NCI-H2196 treated with DMSO at 0.1 percent for 48 hours (cell line): Measurements from ENCODE around the gene DAGLA.

Source experiments
- DNase-seq: peaks from one replicate; lab custom pipeline; 2025; ENCODE audit not compliant: unreplicated experiment; lab: John Stamatoyannopoulos, UW

The DAGLA gene

DNA sequence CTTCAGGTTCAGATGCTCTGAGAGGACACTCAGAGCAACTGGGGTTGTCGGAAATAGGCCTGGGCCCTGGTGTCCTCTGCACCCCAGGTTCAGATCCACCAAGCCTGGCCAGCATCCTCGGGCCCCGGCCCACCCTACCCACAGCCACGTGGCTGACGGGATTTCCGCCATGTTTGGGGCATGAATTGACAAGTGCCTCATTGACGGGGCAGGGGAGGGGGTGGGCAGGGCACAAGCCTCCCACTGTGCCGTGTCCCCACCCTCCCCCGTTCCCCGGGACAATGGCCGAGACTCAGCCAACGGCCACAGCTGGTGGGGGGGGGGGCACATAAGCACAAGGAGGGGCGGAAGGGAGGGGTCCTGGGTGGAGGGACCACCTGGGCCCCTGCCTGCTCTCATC is 80.8 kb downstream of the DAGLA start:
- DNase-seq, result no peak

DNA sequence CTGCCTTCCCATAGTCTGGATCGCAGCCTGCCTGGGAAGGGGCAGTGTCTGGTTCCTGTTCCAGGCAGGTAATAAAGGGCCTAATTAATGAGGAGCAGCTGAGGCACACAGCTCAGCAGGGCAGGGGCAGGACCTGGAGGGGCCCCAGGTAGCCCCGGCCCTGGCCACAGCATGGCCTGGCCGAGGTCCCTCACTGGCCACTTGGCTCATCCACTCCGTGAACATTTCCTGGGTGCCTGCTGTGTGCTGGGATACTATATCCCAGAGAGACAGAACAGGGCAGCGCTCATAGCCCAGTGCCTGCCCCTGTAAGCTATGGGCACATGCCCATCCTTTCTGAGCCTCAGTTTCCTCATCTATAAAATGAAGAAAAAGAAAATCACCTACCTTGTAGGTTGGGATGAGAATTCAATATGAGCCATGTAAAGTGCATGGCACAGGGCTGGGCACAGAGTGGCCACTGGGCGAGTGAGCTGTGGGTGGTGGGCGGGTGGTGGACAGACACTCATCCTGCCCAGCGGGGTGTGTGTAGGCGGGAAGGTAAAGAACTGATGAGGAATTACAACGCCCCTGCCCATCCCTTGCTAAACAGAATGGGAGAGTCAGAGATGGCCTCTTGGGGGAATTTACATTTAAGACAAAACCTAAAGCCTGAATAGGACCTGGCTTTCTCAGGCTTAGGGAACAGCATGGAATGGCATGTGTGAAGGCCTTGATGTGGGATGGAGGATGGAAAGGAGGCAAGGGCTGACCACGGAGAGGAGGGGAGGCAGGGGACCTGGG is 81.4 kb downstream of the DAGLA start:
- no peak for DNase-seq

DNA sequence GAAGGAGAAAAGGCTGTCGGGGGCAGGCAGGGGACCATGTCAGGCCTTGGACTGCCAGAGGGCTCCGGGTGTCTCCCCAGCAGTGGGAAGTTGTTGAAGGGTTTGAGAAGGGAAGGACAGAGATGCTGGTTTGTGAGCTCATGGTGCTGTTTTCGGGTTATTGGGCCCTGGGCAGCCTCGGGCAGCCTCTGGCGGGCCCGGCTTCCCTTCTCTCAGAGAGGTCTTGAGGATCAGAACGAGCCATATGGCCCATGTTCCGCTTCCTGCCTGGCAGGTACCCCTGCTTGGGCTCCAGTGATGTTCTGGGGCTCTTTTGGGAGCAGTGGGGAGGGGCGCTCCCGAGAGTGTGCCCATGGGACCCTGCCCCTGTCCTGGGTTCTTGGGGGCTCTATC is 82.0 kb downstream of the DAGLA start:
- DNase-seq, result no peak

DNA sequence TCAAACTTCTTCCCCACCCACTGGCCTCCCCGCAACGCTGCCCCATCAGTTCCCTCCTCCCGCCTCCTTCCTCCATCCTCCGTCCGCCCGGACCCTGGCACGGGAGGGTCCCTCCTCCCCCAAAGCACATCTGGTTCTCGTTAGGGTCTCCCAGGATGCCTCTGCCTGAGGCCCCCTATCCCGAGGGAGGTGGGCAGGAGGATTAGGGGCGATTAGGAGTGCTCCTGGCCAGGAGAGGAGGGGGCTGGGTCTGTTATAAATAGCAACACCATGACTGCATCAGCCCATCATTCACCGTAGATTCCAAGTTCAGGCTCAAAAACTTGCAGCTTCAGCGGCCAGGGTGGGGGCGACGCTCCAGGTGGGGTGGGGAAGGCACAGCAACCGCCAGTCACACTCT is 82.6 kb downstream of the DAGLA start:
- no peak for DNase-seq

DNA sequence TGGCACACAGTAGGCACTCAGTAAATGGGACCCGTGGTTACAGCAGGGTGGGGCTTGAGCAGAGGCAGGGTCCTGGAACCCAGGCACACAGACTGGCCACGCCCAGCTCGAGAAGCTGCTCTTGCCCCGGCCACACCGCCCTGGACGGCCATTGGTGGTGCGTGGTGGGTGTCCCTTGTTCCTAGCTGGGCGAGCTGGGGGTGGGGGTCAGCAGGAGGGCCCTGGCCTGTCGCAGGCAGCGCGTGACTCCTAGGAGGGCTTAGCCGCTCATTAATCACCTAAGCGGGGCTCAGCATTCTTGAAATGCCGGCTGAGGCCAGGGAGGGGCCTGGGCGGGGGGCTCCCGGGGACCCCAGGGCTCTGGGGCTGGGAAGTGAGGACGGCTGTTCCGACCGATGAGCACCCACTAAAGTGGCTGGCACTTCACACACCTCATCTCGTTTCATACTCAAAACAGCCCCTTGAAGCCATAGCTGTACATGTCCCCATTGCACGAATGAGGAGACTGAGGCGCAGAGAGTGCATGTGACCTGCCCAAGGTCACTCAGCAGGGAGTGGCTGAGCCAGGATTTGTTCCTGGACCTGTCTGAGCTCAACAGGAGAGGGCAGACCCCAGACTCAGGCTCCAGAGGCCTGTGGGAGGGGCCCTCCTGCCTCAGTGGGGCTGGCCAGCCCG is 83.9 kb downstream of the DAGLA start:
- no peak for DNase-seq

DNA sequence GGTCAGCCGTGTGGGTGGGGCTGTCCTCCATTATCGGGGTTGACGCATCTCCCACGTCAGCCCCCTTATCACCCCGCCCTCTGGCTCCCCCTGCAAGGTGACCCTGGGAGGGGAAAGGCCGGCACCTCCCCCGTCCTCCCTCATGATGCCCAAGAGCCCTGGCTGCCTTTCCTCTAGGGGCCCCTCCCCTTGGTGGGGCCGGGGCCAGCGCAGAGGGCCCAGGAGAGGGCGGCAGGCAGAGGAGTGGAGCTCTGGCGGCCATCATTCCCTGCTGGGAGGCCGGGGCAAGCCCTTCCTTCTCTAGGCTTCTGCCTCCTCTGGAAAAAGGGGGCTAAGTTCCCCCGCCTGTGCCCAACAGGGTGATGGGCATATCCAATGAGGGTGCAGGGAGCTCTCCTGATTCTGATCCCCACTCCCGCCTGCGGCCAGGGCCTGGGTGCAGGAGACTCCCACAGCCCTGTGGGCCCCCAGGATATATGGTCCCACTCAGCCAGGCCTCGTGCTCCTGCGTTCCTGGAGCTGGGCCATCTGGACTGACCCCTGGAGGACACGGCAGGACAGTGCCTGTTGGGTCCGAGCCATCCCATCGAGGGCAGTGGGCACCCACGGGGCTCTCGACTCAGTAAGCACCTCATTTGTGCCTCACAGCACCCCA is 84.5 kb downstream of the DAGLA start:
- DNase-seq, result no peak

DNA sequence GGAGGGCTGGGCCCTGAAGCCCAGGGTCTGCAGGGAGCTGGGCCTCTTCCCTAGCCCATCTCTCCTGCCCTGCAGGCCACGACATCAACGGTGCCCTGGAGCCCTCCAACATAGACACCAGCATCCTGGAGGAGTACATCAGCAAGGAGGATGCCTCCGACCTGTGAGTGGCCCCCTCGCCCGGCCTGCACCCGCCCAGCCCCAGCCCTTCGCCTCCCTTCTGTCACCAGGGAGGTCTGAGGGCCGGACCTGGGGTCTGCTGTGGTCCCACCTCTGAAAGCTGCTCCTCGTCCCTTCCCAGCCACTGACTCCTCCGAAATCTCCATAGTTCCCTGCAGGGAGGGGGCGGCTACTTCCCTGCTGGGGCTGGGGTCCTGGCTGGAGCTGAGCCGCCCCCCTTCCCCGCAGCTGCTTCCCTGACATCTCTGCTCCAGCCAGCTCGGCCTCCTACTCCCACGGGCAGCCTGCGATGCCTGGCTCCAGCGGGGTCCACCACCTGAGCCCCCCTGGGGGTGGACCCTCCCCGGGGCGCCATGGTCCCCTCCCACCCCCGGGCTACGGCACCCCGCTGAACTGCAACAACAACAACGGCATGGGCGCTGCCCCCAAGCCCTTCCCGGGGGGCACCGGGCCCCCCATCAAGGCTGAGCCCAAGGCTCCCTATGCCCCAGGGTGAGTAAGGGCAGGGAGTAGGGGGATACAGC is 85.5 kb downstream of the DAGLA start:
- no peak for DNase-seq

DNA sequence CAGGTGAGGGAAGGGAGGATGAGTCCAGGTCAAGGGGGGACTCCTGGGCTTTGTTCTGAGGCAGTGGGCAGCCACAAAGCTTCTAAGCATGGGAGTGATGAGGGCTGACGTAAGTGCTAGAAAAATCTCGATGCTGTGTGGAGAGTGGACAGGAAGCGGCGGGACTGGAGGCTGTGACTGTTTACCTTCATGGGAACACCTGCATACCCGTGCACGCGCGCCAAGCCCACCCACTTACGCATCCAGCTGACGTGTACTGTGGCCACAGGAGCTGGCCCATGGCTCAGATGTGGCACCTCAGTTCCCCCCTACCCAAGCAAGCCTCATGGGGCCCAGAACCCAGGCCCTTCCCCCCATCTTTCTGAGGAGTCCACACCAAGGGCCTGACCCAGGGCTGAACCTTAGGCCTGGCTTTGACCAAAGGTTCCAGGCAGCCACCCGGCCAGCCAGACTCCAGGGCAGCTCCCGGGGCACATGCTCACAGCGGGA is 86.2 kb downstream of the DAGLA start:
- DNase-seq, result no peak

DNA sequence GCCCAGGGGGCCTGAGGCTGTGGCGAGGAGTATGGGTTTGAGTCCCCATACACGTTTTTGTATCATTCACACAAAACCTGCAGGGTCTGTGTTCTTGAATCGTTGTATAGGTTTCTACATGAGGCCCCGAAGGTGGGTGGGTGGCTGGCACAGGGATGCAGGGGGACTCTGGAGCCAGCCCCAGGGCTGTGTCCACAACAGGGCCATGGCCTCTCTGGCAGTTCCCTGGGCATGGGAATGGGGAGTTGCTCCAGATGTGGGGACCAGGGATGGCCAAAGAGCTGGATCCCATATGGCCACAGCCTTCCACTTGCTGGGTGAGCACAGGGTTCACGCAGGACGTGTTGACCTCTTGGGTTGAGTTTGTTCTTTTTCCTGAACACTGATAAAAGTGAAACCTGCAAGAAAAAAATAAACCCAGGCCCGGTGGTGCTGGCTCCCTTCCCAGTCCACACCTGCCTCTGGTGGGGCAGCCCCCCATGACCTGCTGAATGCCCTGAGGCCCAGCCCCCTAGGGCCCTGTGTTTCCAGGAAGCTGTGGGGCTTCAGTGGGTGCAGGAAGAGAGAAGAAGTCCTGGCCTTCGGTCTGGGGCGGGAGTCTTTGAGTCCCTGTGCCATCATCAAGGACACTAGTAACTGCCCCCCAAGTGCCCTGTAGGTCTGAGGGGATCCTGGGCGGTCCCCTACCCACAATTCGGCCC is 88.3 kb downstream of the DAGLA start:
- no peak for DNase-seq

DNA sequence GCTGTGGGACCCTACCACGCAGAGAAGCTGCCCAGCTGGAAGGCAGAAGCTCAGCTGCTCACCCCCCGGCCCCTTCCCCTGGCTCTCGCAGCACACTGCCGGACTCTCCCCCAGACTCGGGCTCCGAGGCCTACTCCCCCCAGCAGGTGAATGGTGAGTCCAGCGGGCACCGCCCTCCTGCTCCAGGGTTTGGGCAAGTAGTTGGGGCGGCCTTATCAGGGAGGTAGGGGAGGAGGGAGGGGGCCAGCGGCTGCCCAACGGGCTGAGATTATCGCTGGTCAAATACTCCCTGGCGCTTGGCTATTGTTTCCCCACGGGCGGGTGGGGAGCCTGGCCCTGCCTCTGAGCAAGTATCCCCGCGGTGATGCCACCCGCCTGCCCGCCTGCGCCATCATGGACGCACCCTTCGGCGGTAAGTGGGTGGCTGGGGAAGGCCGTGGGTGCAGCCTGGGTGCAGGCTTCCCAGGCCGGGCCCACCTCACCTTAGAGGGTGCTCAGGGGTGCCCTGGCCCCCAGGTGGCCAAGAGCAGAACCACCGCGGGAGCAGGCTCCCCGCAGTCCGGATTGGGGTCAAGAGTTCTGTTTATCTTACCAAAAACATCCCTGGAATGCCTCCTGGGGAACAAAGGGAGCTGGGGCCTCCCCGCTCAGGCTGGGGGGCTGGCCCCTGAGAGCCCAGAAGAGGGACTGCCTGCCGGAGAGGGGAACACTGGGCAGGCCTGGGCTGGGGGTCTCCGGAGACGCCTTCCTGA is 89.2 kb downstream of the DAGLA start:
- no peak for DNase-seq

DNA sequence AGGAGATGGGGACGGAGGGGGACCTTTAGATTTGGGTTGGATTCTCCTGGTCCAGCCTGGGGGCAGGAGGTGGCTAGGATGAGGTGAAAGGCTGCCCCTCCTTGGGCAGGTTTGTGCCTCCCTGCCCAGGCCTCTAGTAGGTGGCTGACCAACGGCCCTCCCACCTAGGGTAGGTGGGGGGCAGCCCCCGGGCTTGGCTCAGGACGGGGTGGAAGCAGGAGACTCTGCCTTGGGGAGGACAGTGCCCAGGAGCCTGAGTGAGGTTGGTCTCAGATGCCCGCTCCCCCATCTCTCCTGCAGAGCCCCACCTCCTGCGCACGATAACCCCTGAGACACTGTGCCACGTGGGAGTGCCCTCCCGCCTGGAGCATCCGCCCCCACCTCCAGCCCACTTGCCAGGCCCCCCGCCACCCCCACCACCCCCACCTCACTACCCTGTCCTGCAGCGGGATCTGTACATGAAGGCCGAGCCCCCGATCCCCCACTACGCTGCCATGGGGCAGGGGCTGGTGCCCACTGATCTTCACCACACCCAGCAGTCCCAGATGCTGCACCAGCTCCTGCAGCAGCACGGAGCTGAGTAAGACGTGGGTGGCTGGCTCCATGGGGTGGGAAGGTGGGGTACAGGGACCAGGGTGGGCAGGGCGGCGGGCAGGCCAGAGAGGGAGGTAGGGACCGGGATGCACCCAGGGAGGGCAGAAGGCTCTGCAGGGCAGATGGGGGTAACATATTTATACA is 89.9 kb downstream of the DAGLA start:
- DNase-seq, result no peak

DNA sequence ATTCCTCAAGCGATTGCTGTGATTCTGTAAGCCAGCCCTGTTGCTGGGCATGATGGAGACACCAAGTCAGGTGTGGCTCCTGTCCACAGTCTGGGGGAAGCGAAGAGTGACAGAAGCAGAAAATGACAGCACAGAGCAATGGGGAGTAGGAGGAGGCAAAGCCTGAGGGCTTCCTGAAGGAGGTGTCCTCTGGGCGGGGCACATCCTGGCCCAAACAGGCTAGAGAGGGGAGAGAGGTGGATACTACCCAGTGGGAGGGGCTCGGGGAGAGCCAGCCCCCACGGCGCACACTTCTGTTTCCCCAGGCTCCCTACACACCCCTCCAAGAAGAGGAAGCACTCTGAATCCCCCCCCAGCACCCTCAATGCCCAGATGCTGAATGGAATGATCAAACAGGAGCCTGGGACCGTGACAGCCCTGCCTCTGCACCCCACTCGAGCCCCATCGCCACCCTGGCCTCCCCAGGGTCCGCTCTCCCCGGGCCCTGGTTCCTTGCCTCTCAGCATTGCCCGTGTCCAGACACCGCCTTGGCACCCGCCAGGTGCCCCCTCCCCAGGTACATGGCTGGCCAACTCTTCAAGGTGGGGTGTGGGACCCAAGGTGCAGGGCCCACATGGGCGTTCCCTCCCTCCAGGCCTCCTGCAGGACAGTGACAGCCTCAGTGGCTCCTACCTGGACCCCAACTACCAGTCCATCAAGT is 91.2 kb downstream of the DAGLA start:
- DNase-seq, result no peak

DNA sequence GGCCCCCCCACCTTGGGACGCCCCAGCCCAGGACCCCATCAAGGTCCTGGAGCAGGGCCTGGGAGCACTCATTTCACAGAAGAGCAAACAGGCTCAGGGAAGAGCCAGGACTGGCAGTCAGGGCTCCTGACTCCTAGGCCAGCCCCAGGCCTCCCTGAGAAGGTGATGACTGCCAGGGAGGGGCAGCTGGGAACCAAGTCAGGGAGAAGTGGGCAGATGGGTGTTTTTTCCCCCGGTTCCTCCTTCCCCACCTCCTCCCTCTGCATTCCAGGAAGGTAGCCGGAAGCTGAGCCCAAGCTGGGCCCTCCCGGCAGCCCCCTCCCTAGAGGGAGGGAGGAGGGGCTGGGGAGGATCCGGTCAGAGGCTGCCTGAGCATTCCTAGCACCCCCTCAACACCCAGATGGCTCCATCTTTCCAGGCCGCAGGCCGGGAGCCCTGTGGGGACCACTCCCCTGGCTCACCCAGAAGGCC is 91.8 kb downstream of the DAGLA start:
- no peak for DNase-seq

DNA sequence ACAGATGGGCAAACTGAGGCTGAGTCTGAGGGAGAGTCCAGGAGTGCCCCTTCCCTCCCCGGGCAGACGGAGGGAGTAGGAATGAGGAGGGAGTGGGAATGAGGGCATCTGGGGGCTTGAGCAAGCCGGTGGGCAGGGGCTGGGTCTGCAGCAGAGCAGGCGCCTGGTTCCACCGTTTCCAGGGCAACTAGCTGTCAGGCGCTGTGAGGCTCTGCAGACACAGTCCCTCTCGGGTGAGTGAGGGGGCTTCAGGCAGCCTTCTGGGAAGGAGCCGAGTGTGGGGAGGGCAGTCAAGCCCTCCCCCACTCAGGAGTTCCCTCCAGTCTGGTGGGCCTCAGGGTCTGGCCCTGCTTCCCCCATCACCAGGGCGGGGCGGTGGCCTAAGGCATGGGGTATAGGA is 93.2 kb downstream of the DAGLA start:
- DNase-seq, result no peak

DNA sequence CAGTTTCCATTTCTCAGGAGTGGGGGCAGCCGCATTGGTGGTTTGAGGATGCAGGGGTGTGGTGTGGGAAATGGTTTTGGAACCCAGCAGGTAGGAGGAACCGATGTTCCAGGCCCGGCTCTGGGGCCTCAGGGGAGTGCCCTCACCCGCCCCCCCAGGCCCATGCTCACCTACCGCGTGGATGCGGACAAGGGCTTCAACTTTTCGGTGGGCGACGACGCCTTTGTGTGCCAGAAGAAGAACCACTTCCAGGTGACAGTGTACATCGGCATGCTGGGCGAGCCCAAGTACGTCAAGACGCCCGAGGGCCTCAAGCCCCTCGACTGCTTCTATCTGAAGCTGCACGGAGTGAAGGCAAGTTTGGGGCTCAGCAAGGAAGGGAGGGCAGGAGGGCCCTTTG is 93.6 kb downstream of the DAGLA start:
- DNase-seq, result no peak

DNA sequence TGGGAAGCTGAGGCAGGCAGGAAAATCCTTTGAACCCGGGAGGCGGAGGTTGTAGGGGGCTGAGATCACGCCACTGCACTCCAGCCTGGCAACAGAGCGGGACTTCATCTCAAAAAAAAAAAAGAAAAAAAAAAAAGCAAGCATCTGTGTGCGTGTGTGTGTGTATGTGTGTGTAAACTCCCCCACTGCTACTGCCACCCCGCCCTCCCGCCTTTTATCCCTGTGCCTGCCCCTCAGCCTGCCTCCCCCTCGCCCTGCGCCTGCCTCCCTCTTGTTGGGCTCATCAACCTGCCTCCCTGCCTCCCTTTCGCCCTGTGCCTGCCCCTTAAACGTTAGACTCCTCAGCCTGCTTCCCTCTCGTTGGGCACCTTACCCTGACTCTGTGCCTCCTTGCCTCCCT is 94.2 kb downstream of the DAGLA start:
- DNase-seq, result no peak

DNA sequence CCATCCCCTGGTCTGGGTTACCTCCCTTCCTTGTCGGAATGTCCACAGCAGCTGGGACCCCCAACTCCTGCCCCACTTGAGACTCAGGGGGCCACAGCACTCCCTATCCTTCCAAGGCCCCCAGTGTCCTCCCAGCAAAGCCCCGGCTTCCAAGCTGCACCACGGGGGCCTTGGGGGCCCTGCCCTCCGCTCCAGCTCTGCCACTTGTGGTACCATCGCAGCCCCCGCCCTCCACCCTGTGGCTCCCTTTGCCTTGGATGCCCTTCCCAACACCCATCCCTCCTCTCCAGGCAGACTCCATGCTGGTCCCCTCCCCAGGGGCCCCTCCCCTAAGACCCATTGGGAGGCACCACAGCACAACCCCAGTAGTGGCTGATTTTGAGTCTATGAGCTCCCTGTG is 94.9 kb downstream of the DAGLA start:
- DNase-seq, result no peak

DNA sequence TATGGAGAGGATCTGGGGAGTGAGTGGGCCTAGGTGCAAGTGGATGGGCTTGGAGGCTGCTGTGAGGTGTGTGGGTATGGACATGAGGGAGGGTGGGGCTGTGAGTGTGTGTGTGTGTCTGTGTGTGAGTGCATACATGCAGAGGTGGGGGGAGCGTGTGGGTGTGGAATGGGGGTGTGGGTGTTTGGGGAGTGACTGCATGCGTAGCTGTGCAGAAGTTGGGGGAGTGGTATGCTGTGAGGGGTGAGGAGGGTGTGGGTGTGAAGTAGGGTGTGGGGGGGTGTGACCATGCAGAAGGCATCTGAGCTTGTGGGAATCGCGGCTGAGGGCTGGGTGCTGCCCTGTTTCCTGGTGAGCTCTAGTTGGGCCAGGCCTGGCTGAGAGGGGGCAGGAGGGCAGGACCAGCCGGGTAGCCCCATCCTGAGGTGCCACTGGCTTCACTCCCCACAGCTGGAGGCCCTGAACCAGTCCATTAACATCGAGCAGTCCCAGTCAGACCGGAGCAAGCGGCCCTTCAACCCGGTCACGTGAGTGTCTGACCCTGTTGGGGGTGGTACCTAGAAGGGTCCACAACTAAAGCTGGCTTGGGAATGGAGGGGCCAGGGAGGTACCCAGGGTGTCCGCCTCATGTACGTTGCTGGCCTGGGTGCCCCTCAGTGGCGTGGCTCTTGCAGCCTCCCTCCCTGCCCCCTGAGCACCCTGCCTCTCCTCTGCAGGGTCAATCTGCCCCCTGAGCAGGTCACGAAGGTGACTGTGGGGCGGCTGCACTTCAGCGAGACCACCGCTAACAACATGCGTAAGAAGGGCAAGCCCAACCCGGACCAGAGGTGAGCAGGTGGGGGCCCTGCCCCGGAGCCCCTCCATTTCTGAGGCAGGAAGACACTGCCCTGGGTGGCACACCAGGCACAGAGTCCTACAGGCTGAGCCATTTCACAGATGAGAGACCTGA is 95.7 kb downstream of the DAGLA start:
- no peak for DNase-seq
